ES-I3 (cell line): Measurements from ENCODE around the gene DDX25.

Source experiments
- H3K36me3 ChIP-seq: 2 replicates; pipeline ENCODE4 v1.6.1; 2013; ENCODE audit warnings: mild to moderate bottlenecking, low read length, control low read depth, moderate library complexity; ENCODE audit not compliant: insufficient read depth
- H3K4me1 ChIP-seq: 2 replicates; pipeline ENCODE4 v1.6.1; 2013; ENCODE audit warnings: mild to moderate bottlenecking, control low read depth, low read length; ENCODE audit not compliant: insufficient read depth
- H3K9ac ChIP-seq: 2 replicates; pipeline ENCODE4 v1.6.1; 2013; ENCODE audit warnings: low read depth, mild to moderate bottlenecking, low read length, moderate library complexity
- H3K9me3 ChIP-seq: 2 replicates; pipeline ENCODE4 v1.6.1; 2013; ENCODE audit warnings: mild to moderate bottlenecking, low read length, moderate library complexity; ENCODE audit not compliant: control insufficient read depth, insufficient read depth

The DDX25 gene

GRCh38 chr11:125935618-125936199 lies 31.4 kb downstream of the DDX25 start:
- Histone ChIP-seq H3K9ac (no peak overlapping the region), H3K36me3 (no peaks in the 10 kb centered on the region), H3K4me1 (peaks cover 29% of the 10 kb centered on the region), H3K9me3 (no peaks in the 10 kb centered on the region)

DNA sequence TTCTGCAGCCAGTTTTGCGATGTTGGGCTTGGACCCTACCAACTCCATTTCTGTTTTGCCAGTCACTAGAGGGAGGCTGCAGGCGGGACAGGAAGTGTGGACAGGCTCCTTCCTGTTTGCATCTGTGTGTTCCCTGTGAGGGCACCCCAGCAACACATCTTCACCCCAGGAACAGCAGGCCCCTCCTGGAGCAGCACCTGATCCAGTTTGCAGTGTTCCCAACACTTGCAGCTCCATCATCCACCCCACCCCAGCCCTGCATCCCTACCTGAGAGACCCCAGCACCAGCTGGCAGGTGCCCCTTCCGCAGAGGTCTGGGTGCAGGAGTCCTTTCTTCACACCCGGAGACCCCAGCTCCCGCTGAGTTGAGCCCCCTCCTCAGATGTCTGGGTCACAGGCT lies 34.1 kb downstream of the DDX25 start:
- Histone ChIP-seq H3K9me3 (no peaks in the 10 kb centered on the region), H3K36me3 (no peaks in the 10 kb centered on the region), H3K4me1 (peaks cover 20% of the 10 kb centered on the region), H3K9ac (no peak overlapping the region)

DNA sequence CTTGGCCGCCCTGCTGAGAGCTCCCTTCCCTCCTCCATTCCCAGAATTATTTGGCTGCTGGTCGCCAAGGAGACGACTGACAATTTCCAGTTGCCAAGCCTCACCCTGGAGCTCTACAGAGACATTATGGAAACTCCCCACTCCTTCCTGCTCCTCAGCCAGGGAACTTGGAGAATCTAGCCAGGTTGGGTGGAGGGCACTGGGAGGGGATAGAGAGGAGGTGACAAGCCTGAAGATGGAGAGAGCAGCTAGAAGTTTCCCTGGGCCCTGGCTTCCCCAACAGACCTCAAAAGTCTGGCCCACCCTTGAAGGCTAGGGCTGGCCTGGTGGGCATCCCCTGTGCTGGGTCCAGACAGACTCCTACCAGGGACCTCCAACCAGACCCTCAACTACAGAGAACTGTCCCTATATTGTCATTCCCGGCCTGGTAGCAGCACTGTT lies 34.8 kb downstream of the DDX25 start:
- Histone ChIP-seq H3K9me3 (no peaks in the 10 kb centered on the region), H3K4me1 (peaks cover 14% of the 10 kb centered on the region), H3K9ac (no peak overlapping the region), H3K36me3 (no peaks in the 10 kb centered on the region)

DNA sequence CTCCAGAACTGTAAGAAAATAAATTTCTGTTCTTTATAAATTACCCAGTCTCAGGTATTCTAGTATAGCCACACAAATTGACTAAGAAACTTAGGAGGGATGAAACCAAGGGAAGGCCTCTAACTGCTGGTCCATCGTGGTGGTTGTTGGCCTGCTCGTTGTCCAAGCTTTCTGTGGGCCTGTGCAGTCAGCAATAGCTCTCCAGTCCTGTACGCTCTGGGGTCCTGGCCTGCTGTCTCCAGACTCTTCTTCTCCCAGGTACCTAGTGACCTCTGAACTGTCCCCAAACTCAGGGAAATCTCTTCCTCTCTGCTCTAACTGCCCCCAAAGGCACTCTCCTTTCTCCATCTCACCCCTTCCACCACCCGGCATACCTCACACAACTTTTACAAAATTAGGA lies 35.8 kb downstream of the DDX25 start:
- no peak overlapping the region for H3K9ac ChIP-seq
- no peaks in the 10 kb centered on the region for H3K9me3 ChIP-seq
- H3K4me1 ChIP-seq = peaks cover 14% of the 10 kb centered on the region
- no peaks in the 10 kb centered on the region for H3K36me3 ChIP-seq

- Histone ChIP-seq H3K9me3 (no peaks in the 10 kb centered on the region), H3K36me3 (no peaks in the 10 kb centered on the region), H3K4me1 (peaks cover 17% of the 10 kb centered on the region), H3K9ac (no peak overlapping the region)
Observed at GRCh38 chr11:125941267-125941618, 36.9 kb downstream of the DDX25 start.

DNA sequence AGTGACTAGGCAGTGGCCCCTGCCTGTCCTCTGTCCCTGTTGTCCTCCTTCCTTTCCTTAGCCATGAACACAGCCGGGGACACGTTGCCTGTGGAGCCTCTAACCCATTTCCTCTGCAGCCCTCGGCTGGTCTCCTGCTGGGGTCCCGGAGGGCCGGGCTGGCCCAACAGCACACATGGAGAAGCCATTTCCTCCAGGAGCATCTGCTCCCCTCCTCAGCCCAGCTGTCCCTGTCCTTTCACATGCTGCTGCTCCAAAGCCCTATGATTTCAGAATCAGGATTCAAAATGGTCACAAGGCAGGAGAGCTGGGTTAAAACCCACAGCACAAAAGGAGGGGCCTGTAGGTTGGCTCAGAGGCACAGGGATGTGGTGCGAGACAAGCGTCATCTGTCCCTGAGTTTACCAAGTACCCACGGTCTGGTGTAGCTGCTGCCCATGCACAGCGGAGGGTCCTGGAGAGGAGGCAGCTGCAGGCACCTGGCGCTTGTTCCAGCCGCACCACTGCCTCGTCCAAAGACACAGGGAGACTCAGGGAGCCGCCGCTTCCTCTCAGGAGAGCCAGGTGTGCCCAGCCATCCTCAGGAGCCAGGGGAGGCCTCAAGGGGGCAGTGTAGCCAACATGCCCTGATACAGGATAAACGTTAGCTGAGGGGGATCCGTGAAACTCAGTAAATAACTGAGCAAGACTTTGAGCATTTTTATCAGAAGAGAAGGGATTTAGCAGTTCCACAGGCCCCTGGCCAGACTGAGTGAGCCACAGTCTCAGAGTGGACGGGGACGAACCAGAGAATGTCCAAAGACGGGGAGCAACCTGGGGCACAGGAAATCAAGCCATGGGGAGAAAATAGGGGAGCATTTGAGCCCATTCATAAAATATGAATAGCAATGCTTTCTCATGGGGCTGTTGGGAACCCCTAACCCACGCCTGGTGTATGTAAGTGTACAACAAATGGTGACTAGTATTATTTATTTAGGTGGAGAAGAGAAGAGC lies 37.6 kb downstream of the DDX25 start:
- Histone ChIP-seq H3K4me1 (peaks cover 17% of the 10 kb centered on the region), H3K36me3 (no peaks in the 10 kb centered on the region), H3K9me3 (no peaks in the 10 kb centered on the region), H3K9ac (no peak overlapping the region)

DNA sequence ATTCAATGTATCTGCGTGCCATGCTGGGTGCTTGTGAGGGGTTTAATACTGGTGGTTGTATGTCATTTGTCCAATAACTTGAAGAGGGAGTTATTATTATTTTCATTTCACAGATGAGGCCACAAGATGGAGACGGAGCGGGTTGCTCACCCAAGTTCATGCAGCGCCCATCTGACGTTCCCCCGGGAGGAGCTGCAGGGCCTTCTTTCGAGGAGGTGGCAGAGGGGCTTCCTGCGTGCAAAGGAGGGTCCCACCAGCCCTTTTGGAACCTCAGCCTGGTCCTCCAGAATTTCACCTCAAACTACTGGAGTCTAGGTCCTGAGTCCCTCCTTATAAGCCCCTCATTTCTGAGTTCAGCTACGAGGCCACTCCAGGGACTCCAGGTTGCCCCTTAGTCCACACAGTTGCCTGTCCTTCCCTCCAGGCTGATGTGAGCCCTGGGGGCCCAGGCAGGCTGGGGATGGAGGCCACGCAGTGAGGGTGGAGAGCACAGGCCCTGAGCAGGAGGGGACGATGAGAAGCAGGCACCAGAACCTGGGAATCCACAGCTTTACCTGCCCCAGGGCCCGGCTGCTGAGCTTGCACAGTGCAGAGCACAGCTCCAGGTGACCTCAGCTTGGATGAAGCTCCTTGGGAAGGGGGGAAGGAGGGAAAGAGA lies 38.6 kb downstream of the DDX25 start:
- H3K4me1 ChIP-seq = peaks cover 17% of the 10 kb centered on the region
- no peaks in the 10 kb centered on the region for H3K9me3 ChIP-seq
- H3K36me3 ChIP-seq = no peaks in the 10 kb centered on the region
- no peak overlapping the region for H3K9ac ChIP-seq

DNA sequence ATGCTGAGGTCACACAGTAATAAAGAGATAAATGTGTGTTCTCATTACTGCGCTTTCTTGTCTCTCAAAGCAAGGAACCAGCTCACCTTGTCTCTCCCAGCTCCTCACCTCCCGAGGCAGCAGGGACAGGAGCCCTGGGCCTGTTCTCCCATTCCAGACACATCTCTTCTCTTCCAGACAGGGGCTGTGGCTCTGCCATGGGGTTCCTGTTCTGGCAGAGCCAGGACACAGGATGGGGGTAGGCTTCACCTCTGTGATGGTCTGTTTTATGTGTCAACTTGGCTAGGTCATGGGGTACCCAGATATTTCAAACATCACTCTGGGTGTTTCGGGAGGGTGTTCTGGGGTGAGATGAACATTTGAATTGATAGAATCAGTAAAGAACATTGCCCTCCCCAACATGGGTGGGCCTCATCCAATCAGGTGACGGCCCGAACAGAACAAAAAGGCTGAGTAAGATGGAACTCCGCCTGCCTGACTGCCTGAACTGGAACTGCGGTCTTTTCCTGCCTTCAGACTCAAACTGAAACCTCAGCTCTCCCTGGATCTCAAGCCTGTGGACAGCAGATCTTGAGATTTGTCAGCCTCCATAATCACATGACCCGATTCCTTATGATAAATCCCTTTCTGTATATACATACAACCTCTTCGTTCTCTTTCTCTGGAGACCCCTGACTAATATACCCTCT lies 39.5 kb downstream of the DDX25 start:
- H3K9ac ChIP-seq = no peak overlapping the region
- no peaks in the 10 kb centered on the region for H3K36me3 ChIP-seq
- peaks cover 17% of the 10 kb centered on the region for H3K4me1 ChIP-seq
- H3K9me3 ChIP-seq = no peaks in the 10 kb centered on the region

DNA sequence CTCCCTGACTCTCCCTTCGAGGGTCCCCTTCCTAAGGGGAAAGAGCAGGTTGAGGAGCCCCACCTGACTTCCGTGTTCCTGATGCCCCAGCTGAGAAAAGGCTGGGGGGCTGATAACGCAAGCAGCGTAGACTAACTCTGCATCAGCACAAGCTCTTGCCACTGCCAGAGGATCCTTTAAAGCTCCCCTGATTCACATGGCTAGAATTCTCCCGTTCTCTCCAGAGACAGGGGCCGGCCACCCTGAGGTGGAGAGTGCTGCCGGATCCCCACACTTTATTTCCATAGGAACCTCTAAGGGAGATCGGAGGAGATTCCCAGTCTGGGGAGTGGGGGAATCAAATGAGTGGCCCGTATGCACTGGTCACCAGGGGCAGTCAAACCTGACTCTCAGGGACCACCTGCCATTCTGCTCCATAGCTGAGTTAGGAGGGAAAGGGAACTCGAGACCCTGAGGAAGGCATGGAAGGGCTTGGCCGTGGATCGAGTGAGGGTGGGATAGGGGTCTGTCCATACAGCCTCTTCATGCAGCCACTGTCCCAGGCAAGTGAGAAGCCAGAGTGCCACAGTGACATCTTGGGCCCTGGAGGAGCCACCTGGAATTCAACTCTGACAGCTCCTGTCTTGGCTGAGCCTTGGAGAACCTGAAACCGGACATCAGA lies 40.2 kb downstream of the DDX25 start:
- H3K9me3 ChIP-seq = no peaks in the 10 kb centered on the region
- H3K4me1 ChIP-seq = peaks cover 17% of the 10 kb centered on the region
- no peak overlapping the region for H3K9ac ChIP-seq
- no peaks in the 10 kb centered on the region for H3K36me3 ChIP-seq

DNA sequence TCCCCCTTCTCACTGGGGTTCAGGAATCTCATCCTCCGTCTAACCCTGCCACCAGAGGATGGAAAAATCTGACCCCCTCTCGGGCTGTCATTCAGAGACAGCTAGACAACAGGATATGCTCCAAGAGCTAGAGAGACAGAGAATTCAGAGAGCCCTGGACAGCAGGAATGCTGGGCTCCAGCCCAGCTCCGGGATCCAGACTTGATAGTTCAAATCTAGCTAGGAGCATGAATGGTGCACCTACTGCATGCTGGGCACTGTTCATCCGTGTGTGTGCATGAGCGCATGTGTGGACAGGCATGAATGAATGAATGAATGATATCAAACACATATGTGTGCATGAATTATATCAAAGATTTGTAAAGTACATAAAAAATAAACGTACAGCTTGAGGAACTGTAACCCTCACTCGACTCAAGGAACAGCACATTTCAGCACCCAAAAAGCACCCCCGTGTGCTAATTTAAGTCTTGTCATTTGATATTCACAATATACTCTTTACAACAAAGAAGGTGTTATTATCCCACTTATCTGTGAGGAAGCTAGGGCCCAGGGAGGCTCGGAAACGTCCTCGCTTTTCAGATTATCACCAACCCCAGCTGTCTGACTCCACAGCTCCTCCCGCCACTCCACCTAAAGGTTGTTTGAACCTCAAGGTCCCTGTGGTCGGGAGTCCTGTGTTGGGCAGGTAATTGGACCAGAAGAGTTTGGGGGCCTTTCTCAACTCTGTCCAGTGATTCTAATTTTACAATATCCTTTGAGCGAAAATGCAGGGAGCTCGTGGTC lies 40.9 kb downstream of the DDX25 start:
- H3K9ac ChIP-seq = no peak overlapping the region
- H3K4me1 ChIP-seq = peaks cover 17% of the 10 kb centered on the region
- no peaks in the 10 kb centered on the region for H3K9me3 ChIP-seq
- no peaks in the 10 kb centered on the region for H3K36me3 ChIP-seq

DNA sequence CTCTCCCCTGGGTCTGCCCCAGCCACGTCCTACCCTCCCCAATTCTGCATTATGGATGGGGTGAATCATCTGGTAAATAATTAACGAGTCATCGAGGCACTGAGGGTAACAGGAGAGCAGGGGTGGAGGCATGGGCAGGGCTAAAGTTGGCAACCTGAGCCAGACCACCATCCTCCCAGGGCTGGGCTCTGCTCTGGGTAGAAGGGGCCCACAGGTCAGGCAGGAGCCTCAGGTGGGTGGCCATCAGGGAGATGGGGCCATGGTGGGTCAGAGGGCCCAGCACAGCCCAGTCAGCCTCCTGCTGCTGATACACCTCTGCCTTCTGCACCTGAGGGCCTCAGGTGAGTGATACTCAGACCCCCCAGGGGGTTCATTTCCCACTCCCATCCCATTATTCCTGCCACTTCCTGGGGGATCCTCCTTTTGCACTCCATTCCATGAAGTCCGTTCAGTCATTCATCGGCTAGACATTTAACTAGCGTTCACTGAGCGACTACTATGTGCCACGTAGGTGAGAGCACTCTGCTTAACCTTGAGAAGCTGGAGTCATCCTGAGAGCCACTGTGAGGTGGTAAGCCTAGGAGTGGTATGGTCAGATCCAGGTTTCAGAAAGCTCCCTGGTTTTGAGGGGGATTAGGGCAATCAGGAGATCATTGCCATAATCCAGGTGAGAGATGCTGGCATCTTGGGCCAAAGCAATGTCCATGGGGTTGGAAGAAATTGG lies 41.7 kb downstream of the DDX25 start, which contains the start of gene VSIG10L2:
Gene VSIG10L2 (plus strand): TSS at position 248 of the 724 bp plus-strand sequence. CDS start 12 bp downstream, at position 260.
- H3K36me3 ChIP-seq = no peaks in the 10 kb centered on the region
- H3K4me1 ChIP-seq = peaks cover 16% of the 10 kb centered on the region
- H3K9ac ChIP-seq = no peak within 1 kb of the TSS
- no peaks in the 10 kb centered on the region for H3K9me3 ChIP-seq

DNA sequence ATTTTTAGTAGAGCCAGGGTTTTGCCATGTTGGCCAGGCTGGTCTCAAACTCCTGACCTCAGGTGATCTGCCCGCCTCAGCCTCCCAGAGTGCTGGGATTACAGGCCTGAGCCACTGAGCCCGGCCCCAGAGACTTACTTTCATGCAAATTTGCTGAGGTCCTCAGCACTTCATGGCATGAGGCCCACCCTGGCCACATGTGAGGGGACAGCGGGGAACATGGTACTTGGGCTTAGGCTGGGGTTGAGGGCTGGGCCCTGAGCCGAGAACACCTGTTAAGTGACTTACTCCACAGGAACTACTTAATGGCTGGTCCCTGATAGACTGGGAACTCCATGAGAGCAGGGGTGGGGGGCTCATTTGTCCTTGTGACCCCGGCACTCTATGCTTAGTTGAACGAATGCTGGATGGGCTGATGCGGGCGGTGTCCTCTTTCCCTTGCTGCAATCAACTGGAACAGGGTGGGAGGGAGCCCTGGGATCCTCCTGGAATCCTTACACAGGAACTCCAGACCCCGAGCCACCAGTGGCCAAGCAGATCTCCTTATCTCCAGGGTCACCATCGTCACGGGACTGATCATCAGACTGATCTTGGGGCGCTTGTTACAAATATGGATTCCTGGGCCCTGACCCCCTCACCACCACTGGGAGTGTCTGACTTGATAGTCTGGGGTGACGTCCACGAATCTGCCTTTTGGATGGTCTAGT lies 42.6 kb downstream of the DDX25 start:
- H3K4me1 ChIP-seq = peaks cover 7% of the 10 kb centered on the region; the same call in 1 of the 2 replicates
- no peaks in the 10 kb centered on the region for H3K9me3 ChIP-seq
- H3K36me3 ChIP-seq = no peaks in the 10 kb centered on the region
- H3K9ac ChIP-seq = no peak overlapping the region
